NCI-H2081 treated with DMSO at 0.1 percent for 48 hours (cell line): ENCODE measurements around the gene P2RX6.
"Not testable (repeated sequence)": the region's sequence is repeated elsewhere in the genome, so short reads cannot be mapped to it uniquely, and the experiment has no call there.

ENCODE experiments used
- DNase-seq: peaks from one replicate; lab custom pipeline; 2025; lab: John Stamatoyannopoulos, UW

Gene P2RX6

DNA sequence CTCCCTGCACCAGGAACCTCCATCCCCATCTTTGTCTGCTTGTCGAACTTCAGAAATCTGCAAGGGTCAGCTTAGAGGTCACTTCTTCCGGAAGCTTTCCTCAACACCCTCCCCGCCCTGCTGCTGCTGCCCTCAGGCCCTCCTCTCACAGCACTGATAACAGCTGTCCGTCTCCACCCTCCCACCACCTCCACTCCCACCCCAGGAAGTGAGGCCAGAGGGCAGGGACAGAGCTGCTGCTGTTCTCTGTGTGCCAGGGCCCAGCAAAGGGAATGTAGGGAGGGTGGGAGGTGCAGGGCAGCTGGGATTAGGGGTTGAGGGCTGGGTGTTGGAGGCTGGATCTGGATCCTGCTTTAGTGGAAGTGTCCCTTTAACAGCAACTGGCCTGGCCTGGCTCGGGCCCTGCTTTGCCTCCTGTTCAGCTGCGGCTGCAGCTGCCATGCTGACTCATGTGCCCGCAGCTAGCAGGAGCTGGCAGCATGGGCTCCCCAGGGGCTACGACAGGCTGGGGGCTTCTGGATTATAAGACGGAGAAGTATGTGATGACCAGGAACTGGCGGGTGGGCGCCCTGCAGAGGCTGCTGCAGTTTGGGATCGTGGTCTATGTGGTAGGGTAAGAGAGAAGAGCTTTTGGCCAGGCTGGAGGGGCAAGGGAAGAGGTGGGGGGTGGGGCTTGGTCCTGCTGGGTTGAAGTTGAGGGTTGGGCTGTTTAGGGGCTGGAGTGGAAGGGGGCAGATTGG is at the start of gene P2RX6:
Gene P2RX6, plus strand, starts transcription at position 440 of the 740 bp plus-strand sequence. Its CDS starts 10 bp downstream, at position 450.
- DNase-seq = no peak

DNA sequence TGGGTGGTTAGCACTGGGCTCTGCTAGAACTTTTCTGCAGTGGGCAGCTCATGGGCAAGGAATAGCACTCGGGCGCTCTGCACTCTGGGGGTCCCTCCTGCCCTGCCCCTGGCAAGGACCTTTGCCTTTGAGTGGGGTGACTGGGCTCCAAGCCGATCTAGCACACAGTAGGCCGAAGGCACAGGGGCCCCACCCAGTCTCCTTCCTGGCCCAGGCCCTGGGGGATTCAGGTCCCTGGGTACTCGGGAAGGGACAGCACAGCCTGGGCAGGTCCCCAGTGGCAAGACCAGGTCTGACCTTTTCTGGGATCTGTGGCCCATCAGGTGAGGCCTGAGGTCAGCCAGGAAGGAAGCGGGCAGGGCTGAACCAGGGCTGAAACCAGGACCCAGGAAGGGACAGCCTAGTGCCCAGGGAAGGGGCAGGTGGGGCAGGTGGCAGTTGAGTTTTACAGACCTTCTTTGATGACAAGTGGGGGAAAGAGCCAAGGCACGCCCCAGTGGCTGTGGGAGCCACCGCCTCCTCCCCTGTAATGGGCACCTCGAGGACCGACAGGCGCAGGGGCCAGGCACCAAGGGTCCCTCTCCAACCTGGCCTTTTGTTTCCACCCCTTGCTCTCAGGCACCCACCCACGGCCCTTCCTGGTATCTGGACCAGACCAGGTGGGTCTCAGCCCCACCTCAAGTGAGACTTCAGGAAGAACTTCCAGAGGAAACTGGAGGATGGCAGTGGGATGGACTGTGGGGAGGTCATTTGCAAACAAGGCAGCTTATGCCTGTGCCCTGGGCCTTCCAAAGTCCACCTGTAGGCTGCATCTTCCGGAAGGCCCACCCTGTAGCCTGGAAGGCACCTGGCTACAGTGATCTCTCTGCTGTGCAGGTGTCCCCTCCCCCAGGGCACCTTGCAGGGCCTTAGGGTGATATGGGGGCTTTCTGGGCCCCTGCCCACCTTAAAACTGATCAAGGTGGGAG is 48.8 kb upstream of the P2RX6 start:
- DNase-seq = no peak

DNA sequence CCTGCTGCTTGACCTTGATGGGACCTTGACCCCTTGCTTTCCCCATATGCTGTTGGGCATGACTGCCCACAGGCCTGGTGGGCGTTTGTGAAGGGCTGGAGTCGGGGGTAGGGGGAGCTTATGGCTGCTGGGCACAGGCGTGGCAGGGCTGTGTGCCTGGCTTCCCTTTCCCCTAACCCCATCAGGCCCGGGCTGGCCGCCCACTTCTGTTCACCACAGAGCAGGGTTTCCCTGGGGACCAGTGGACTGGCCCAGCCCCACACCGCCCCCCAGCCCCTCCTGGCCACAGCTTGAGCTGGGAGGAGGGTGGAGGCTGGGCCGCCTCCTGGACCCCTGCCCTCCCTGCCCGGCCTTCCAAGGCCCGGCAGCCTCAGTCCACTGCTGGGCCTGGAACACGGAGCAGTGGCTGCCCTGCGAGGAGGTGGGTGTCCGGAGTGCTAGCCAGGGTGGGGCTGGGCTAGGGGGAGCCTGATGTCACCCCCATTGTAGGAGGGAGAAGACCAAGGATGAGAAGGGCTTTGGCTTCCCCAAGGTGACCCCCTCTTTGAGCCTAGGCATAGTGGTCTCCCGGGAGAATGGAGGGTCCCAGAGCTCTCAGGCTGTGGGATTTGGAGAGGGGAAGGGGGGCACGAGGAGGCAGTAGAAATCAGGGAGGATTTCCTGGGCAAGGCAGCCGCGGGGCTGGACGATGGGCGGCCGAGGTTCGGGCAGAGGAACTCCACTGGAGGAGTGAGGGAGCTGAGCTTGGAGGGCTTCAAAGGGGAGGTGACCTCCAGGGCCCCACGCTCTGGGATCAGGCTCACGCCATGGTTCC is 47.9 kb upstream of the P2RX6 start, which contains the start of gene AIFM3:
Gene AIFM3, plus strand, starts transcription at position 373 of the 814 bp plus-strand sequence. CDS start 690 bp downstream, outside the sequence.
- DNase-seq = no peak

DNA sequence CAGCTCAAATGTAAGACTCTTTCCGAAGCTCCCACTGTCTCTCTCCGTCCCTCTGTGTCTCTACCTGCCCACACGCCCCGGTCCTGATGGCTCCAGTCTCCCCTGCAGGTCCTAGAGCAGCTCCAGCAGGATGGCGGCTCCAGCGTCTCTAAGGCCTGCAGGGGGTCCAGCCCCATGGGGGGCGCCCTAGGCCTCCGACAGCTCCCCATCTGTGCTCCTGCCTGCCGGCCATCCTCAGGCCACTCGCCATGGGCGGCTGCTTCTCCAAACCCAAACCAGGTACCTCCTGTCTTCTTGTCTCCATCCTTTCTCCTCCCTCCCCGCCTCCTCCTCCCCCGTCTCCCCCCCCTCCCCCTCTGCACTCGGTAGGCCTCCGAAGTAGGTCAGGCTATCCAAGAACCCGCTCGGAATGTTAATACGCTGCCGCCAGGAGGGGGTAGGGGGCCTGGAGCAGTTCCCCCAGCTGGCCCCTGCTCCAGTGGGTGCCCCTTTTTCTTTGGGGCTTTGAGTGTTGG is 47.2 kb upstream of the P2RX6 start:
- DNase-seq = no peak

DNA sequence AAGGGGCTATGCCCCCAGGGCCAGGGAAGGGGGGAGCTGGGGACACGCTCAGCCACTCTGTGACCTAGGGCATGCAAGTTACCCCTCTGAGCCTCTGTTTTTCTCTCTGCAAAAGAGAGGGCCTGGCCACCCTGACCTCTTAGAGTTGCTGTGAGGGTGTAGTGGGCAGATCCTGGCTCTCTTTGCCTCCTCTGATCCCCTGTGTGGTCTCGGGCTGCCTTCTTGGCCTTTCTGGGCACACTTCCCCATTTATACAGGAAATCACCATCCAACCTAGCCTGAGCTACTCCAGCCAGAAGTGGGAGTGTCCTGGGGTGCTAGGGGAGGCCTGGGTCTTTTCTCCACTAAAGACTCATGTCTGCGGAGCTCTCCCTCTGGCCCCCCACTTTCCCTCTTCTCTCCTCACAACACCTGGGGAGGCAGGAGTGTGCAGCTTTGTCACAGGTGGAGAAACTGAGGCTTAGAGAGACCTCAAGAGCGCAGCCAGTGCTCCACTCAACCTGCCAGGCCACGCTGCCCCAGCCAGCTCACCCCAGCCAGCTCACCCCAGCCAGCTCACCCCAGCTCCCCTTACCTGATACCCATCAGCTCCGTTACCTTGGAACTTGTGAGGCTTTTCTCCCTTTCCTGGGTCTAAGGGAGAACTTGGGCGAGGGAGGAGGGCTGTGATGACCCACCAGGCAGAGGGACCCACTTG is 46.5 kb upstream of the P2RX6 start:
- DNase-seq = no peak

DNA sequence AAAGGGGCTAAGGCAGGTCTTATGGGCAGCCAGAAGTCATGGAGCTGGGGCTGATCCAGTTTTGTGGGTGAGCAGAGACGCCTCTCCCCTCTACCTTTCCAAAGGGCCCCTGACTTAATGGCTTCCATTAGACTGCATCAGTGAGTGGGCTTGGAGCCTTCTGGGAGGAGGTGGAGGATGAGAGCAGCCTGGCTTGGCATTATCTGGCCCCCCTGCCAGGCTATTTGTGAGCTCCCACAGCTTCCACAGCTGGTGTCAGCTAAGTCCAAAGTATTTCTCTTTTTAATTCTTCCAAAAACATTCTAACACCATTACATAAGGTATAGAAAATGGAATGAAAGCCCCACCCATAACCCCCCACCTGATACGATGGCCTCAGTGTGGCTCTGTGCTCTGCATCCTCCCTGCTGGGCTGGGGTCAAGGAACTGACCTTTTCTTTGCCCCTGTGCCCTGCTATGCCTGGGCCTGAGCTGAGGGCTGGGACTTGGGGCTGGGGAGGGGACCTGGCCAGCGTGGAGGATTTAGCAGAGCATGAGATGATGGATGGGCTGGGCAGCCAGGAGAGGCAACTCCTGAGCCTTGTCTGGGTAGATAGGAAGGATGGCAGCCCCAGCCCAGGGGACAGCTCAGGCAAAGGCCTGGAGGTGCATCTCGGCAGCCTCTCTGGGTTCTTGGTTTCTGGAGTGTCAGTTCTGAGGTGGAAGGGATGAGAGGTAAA is 43.9 kb upstream of the P2RX6 start:
- DNase-seq = no peak

DNA sequence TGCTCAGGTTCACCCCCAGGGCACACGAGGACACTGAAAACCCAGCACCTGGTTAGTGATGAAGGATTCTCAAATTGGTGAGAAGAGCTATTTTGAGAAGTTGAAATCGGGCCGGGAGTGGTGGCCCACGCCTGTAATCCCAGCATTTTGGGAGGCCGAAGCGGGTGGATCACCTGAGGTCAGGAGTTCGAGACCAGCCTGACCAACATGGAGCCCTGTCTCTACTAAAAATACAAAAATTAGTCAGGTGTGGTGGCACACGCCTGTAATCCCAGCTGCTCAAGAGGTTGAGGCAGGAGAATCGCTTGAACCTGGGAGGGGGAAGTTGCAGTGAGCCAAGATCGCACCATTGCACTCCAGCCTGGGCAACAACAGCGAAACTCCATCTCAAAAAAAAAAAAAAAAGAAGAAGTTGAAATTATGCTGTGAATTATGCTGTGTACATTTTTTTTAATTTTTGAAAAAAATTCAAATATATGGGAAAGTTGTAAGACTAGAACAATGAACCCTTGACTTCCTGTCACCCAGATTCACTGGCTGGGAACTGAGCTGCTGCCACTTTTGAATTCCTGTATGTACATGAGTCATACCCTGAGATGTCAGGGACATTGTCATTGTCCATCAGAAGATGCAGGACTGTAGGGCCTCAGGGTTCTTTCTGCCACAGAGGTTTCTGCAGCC is 42.8 kb upstream of the P2RX6 start:
- not testable (repeated sequence) for DNase-seq

DNA sequence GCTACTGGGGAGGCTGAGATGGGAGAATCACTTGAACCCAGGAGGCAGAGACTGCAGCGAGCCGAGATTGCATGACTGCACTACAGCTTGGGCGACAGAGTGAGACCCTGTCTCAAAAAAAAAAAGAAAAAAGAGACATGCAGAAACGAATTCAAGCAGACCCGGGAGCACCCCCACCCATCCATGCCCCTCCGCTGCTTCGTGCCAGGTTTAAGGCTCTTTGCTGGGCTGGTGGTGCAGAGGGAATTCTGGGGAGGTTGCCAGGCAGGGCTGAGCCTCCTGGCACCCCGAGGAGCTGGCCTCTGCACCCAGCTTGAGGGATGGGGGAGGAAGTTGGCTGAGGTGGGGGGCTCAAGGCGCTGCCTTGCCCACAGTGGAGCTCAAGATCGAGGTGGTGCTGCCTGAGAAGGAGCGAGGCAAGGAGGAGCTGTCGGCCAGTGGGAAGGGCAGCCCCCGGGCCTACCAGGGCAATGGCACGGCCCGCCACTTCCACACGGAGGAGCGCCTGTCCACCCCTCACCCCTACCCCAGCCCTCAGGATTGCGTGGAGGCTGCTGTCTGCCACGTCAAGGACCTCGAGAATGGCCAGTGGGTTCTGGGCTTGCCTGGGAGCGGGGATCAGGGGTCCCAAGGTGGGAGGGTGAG is 41.9 kb upstream of the P2RX6 start:
- no peak for DNase-seq

DNA sequence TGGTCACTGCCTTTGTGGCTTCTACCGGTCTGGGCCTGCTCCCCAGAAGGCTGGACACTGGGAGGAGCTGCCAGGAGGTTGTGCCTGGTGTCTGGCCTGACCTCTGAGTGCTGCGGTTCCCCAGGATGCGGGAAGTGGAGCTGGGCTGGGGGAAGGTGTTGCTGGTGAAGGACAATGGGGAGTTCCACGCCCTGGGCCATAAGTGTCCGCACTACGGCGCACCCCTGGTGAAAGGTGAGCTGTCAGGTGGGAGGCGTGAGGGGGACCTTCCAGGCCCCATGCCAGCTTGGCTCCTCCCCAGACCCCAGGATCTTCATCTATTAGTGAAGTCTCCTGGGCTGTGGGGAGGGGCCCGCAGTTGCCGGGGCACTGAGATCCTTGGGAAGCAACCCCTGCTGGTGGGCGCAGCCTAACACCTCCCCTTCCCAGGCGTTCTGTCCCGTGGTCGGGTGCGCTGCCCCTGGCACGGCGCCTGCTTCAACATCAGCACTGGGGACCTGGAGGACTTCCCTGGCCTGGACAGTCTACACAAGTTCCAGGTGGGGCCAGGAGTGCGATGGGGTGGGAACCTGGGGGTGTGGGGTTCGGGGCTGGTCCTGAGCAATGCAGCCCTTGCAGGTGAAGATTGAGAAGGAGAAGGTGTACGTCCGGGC is 41.2 kb upstream of the P2RX6 start:
- DNase-seq = no peak

DNA sequence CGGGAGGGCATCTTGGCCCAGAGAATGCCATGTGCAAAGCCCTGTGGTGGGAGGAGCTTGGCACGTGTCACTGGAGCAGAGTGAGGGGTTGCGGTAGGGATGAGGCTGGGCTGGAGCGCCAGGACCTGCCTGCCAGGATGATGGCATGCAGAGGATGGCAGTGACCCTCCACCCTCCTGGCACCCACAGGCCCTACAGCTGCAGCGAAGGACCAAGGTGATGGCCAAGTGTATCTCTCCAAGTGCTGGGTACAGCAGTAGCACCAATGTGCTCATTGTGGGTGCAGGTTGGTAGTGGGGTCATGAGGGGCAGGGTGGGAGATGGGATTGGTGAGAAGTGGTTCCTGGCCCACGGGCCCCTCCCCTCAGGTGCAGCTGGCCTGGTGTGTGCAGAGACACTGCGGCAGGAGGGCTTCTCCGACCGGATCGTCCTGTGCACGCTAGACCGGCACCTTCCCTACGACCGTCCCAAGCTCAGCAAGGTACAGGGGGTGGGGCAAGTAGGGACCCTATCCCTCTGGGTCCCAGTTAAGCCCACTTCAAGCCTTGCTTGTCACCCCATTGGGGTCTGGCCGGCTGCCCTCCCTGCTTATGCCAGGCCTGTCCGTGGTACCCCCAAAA is 40.5 kb upstream of the P2RX6 start:
- DNase-seq = no peak

DNA sequence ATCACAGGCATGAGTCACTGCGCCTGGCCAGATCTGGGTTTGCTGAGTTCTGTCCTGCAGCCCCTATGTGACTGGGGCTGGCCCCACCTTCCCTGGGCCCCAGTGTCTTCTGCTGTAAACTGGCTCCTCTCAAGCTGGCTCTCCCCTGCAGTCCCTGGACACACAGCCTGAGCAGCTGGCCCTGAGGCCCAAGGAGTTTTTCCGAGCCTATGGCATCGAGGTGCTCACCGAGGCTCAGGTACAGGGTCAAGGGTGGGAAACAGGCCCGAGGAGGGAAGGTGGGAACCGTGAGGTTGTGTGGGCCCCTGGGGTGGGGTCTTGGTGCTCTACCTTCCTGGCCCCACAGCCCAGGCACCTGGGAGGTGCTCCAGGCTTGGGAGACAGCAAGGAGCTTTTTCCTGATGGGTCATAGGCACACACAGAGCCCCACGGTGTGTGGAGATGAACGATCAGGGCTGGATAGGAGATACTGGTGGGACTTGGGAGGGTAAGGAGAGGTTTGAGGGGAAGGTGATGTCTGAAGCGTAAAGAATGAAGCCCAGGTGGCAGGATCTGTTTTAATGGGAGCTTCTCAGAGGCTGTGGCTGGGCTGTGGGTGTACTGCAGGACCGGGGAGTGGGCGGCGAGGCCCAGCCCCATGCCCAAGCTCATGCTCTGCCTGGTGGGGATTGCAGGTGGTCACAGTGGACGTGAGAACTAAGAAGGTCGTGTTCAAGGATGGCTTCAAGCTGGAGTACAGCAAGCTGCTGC is 39.2 kb upstream of the P2RX6 start:
- no peak for DNase-seq

DNA sequence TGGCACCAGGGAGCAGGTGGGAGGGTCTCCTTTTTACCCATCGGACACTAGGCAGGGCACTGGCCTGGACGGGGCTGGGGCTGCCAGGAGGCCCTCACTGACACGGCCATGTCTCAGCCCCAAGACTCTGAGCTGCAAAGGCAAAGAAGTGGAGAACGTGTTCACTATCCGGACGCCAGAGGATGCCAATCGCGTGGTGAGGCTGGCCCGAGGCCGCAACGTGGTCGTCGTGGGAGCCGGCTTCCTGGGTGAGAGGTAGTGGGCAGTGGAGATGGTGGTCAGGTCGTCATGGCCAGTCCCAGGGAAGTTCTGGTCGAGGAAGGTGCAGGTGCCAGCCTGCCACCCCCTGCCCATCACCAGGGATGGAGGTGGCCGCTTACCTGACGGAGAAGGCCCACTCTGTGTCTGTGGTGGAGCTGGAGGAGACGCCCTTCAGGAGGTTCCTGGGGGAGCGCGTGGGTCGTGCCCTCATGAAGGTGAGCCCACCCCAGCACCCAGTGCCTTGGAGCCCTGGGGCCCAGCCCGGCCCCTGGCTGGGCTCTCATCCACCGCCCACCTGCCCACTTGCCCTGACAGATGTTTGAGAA is 38.6 kb upstream of the P2RX6 start:
- DNase-seq = no peak

DNA sequence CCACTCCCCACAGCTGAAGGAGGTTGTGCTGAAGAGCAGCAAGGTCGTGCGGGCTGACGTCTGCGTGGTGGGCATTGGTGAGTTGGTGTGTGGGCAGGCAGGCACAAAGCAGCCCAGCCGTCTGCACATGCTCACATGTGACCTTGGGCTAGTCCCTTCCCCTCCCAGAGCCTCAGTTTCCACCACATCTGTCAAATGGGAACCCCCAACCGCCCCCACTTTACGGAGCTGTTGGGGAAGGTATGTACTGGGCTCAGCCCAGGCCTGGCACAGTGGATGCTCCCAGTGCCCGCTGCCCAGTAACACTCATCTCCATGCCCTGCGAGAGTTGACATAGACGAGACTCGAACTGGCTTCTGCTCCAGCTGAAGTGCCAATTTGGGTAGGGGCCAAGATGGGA is 37.9 kb upstream of the P2RX6 start:
- DNase-seq = no peak

DNA sequence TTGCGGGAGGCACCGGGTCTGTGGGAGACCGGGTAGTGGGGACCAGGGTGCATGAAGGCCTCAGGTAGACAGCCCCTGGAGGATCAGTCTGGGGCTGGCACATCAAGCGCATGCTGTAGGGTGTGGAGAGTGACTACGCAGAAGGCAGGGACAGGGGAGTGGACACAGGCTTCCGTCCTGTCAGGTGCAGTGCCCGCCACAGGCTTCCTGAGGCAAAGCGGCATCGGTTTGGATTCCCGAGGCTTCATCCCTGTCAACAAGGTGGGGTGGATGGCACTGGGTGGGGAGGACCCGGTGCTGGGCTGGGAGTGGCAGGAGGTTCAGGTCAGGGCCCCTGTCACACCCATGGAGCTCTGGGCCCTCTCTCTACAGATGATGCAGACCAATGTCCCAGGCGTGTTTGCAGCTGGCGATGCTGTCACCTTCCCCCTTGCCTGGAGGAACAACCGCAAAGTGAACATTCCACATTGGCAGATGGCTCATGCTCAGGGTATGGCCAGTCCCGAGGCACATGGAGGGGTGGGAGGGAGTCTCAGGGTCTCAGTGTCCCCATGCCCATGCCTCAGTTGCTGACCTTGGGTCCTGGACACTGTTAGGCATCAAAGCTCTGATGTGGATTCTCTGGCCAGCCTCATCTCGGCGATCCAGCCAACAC is 37.3 kb upstream of the P2RX6 start:
- no peak for DNase-seq

DNA sequence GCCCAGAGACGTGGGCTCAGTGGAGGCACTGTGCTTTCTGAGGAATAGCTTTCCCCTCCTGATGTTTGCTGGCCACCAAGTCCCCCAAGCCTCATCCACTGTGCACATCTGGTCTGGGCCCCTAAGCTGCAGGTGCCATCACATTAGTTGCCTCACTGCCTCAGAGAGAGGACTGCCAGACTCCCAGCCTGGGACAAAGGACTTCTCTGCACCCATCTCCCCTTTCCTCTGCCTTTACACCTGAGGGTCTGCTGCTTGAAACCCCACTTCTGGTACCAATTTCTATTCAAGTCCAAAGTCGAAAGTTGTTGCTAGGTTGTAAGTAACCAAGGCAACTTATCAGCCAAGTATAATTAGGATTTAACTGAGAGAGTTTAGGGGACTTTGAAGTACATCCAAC is 36.5 kb upstream of the P2RX6 start:
- no peak for DNase-seq

DNA sequence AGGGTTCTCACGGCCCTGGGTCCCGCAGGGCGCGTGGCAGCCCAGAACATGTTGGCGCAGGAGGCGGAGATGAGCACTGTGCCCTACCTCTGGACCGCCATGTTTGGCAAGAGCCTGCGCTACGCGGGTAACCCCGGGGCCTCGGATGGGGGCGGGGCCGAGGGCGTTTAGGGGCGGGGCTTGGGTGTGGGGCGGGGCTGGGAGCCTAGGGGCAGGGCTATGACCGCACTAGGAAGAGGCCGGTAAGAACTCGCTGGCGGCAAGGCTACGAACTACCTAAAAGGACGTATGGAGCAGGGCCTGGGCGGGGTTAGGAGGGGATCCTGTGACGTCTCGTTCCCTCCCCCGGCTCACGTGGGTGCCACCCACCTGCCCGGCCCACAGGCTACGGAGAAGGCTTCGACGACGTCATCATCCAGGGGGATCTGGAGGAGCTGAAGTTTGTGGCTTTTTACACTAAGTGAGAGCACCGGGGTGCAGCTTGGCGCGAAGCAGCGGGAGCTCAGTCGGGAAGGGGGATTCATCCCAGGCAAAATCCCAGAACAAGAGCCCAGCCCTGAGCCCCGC is 35.6 kb upstream of the P2RX6 start:
- no peak for DNase-seq
